Right atrium auricular region (tissue), 2 donors: ENCODE measurements around the gene CDIP1. TPM values are rescaled to one million over a fixed set of nuclear protein-coding genes. Genes with fewer than 3 reads are reported as not detected.
A peak's percentile ranks its signal among the peaks of the same experiment; 100 is the strongest.

Experiments
- DNase-seq: peaks from one replicate; pipeline ENCODE4 v3.0.0-alpha.2; 2019; ENCODE audit warnings: low spot score
- H3K27ac ChIP-seq, 2 donors: fragments of 200-600 bp; sonication (generic); 1 replicate in 1 of 2; 2 replicates in 1 of 2; pipeline ENCODE4 v1.5.1; 2016 to 2019
- H3K27me3 ChIP-seq, 2 donors: fragments of 200-600 bp; sonication (generic); one replicate each; pipeline versions ENCODE4 v1.5.1 to v1.6.0; 2017 to 2019
- H3K36me3 ChIP-seq: fragments of 200-600 bp; sonication (generic); one replicate; pipeline ENCODE4 v1.5.1; 2016
- H3K4me1 ChIP-seq, 2 donors: fragments of 200-600 bp; sonication (generic); one replicate each; pipeline versions ENCODE4 v1.5.1 to v1.6.0; 2017 to 2019
- H3K4me3 ChIP-seq, 2 donors: fragments of 200-600 bp; sonication (generic); 1 replicate in 1 of 2; 2 replicates in 1 of 2; pipeline ENCODE4 v1.5.1; 2017 to 2019; ENCODE audit warnings: mild to moderate bottlenecking in 1 of 2, moderate library complexity in 1 of 2
- H3K9me3 ChIP-seq, 2 donors: fragments of 200-600 bp; sonication (generic); one replicate each; pipeline ENCODE4 v1.5.1; 2019
- total RNA-seq, 2 donors: library from RNA; depleted of rRNA; stranded (reverse); fragments of >200 nt; gene quantifications; one replicate each; pipeline ENCODE4 v1.1.0, GENCODE V29; 2016
- TF ChIP-seq, protein P1 (sequence below), 2 donors: fragments of 200-600 bp; sonication (generic); IDR thresholded peaks; one replicate each; pipeline ENCODE4 v1.5.1; 2019; ENCODE audit warnings: antibody characterized with exemption in 2 of 2

Gene CDIP1
- total RNA-seq, 2 donors from 2014 or later = 29.6 to 42.9 TPM

- Histone ChIP-seq H3K4me1 (peaks cover 0 to 55% of the 10 kb centered on the region in 2 donors), H3K4me3 (no peak overlapping the region), H3K27ac (no peak overlapping the region), H3K36me3 (no peaks in the 10 kb centered on the region), H3K27me3 (no peaks in the 10 kb centered on the region), H3K9me3 (no peaks in the 10 kb centered on the region)
- TF ChIP-seq, protein P1, sequence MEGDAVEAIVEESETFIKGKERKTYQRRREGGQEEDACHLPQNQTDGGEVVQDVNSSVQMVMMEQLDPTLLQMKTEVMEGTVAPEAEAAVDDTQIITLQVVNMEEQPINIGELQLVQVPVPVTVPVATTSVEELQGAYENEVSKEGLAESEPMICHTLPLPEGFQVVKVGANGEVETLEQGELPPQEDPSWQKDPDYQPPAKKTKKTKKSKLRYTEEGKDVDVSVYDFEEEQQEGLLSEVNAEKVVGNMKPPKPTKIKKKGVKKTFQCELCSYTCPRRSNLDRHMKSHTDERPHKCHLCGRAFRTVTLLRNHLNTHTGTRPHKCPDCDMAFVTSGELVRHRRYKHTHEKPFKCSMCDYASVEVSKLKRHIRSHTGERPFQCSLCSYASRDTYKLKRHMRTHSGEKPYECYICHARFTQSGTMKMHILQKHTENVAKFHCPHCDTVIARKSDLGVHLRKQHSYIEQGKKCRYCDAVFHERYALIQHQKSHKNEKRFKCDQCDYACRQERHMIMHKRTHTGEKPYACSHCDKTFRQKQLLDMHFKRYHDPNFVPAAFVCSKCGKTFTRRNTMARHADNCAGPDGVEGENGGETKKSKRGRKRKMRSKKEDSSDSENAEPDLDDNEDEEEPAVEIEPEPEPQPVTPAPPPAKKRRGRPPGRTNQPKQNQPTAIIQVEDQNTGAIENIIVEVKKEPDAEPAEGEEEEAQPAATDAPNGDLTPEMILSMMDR (IDR thresholded peaks at IDR 0.05) = no peak
- no peak for DNase-seq
Measured at GRCh38 chr16:4524571-4524970, 14.0 kb downstream of the CDIP1 start.

GRCh38 chr16:4523686-4524085 is 14.9 kb downstream of the CDIP1 start:
- peaks cover 0 to 47% of the 10 kb centered on the region in 2 donors for H3K4me1 ChIP-seq
- H3K27me3 ChIP-seq = no peaks in the 10 kb centered on the region
- H3K4me3 ChIP-seq = no peak overlapping the region
- peak overlapping the region; percentile 22 to 25 for H3K27ac ChIP-seq
- TF ChIP-seq, protein P1 (IDR thresholded peaks at IDR 0.05) = no peak
- no peaks in the 10 kb centered on the region for H3K36me3 ChIP-seq
- DNase-seq = no peak
- no peaks in the 10 kb centered on the region for H3K9me3 ChIP-seq

GRCh38 chr16:4522051-4522581 is 16.5 kb downstream of the CDIP1 start:
- TF ChIP-seq, protein P1 (IDR thresholded peaks at IDR 0.05) = no peak
- H3K27ac ChIP-seq = peak overlapping the region in 1 of 2 donors; percentile 29
- peaks cover 0 to 47% of the 10 kb centered on the region in 2 donors for H3K4me1 ChIP-seq
- H3K9me3 ChIP-seq = no peaks in the 10 kb centered on the region
- no peak overlapping the region for H3K4me3 ChIP-seq
- H3K36me3 ChIP-seq = no peaks in the 10 kb centered on the region
- H3K27me3 ChIP-seq = no peaks in the 10 kb centered on the region
- DNase-seq = no peak

- DNase-seq = no peak
- no peak overlapping the region for H3K4me3 ChIP-seq
- TF ChIP-seq, protein P1 (IDR thresholded peaks at IDR 0.05) = no peak
- H3K27ac ChIP-seq = no peak overlapping the region
- H3K4me1 ChIP-seq = peaks cover 0 to 41% of the 10 kb centered on the region in 2 donors
- H3K9me3 ChIP-seq = no peaks in the 10 kb centered on the region
- H3K36me3 ChIP-seq = no peaks in the 10 kb centered on the region
- H3K27me3 ChIP-seq = no peaks in the 10 kb centered on the region
Measured at GRCh38 chr16:4520913-4521312, 17.7 kb downstream of the CDIP1 start.

DNA sequence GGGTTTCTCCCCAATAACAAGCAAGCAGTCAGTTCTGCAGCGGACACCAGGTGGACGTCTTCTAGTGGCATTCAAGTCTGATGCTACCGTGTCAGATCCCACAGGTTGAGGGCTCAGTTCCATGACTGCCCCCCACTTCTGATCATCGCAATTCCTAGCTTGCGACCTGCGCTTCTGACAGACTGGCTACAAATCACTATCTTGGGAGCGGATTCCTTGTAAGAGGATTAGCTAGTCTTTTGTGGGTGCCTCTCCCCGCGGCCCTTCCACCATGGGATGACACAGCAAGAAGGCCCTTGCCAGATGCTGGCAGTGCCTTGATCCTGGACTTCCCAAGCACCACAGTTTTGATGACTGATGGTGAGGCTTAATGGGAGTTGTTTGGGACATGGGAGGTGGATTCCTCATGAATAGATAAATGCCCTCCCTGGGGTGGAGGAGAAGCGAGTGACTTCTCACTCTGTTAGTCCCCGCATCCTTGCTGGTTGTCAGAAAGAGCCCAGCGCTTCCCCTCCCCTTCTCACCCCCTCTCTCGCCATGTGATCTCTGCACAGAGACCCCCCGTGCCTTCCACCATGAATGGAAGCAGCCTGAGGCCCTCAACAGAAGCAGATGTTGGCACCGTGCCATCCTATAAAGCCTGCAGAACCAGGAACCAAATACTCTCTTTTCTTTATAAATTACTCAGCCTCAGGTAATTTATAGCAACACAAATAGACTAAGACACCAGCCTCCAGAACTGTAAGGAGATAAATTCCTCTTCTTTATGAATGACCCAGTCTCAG is 19.1 kb downstream of the CDIP1 start:
- TF ChIP-seq, protein P1 (IDR thresholded peaks at IDR 0.05) = no peak
- Histone ChIP-seq H3K36me3 (no peaks in the 10 kb centered on the region), H3K27ac (no peak overlapping the region), H3K4me1 (peaks cover 0 to 44% of the 10 kb centered on the region in 2 donors), H3K27me3 (no peaks in the 10 kb centered on the region), H3K4me3 (no peak overlapping the region), H3K9me3 (no peaks in the 10 kb centered on the region)
- DNase-seq = no peak
